ENCODE measurements around the gene ERGIC3. TPM values are rescaled to one million over a fixed set of nuclear protein-coding genes. Genes with fewer than 3 reads are reported as not detected.

Gene ERGIC3
- total RNA-seq, 1 experiment from 2014 or later, result 265 TPM

- H3K27ac ChIP-seq (ENCODE audit: low read length), result no peak overlapping the region
- POLR2A ChIA-PET, result no interaction called here
- no TSS peak for BruUV-seq (replicated peaks)
- ATAC-seq, result no peak
- H3K4me3 ChIP-seq (ENCODE audit: low read depth in 2 of 2, low read length in 2 of 2), result no peak overlapping the region
- H3K27me3 ChIP-seq (ENCODE audit: control insufficient read depth, insufficient read depth, low read length), result no peaks in the 10 kb centered on the region
- peaks cover 8% of the 10 kb centered on the region for H3K36me3 ChIP-seq (ENCODE audit: control insufficient read depth, insufficient read depth, low read length)
- H3K9me3 ChIP-seq (ENCODE audit: control insufficient read depth, insufficient read depth, low read depth, low read length), result no peaks in the 10 kb centered on the region
- CTCF ChIA-PET, result interaction anchor here (0.6 kb wide), 2 partner anchors 52 to 196 kb away, joined by 4 to 5 read pairs; no protein-coding TSS in a partner anchor
- H3K4me1 ChIP-seq (ENCODE audit: control insufficient read depth, insufficient read depth, low read length), result no peaks in the 10 kb centered on the region
- in situ Hi-C loops (cut with HindIII; ENCODE audit: low pct_unique_long_range_greater_than_20kb, low sequenced_read_pairs) (no loop called here), intact Hi-C loops (cut with micrococcal nuclease; ENCODE audit: unreplicated experiment) (no loop called here)
- no peak for DNase-seq (ENCODE audit: low read depth, low spot score)
- TF ChIP-seq POLR2AphosphoS5 (IDR thresholded peaks at IDR 0.05; ENCODE audit: low read depth, low read length), result no peak
- no peak for TF ChIP-seq TCF7L2 (IDR thresholded peaks at IDR 0.05; ENCODE audit: low read depth, low read length)
- TF ChIP-seq, protein P1, sequence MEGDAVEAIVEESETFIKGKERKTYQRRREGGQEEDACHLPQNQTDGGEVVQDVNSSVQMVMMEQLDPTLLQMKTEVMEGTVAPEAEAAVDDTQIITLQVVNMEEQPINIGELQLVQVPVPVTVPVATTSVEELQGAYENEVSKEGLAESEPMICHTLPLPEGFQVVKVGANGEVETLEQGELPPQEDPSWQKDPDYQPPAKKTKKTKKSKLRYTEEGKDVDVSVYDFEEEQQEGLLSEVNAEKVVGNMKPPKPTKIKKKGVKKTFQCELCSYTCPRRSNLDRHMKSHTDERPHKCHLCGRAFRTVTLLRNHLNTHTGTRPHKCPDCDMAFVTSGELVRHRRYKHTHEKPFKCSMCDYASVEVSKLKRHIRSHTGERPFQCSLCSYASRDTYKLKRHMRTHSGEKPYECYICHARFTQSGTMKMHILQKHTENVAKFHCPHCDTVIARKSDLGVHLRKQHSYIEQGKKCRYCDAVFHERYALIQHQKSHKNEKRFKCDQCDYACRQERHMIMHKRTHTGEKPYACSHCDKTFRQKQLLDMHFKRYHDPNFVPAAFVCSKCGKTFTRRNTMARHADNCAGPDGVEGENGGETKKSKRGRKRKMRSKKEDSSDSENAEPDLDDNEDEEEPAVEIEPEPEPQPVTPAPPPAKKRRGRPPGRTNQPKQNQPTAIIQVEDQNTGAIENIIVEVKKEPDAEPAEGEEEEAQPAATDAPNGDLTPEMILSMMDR (IDR thresholded peaks at IDR 0.05), result no peak
- no peak for TF ChIP-seq SIN3A (IDR thresholded peaks at IDR 0.05; ENCODE audit: borderline replicate concordance, insufficient read depth, low read depth, low read length)
- TF ChIP-seq, protein P2, sequence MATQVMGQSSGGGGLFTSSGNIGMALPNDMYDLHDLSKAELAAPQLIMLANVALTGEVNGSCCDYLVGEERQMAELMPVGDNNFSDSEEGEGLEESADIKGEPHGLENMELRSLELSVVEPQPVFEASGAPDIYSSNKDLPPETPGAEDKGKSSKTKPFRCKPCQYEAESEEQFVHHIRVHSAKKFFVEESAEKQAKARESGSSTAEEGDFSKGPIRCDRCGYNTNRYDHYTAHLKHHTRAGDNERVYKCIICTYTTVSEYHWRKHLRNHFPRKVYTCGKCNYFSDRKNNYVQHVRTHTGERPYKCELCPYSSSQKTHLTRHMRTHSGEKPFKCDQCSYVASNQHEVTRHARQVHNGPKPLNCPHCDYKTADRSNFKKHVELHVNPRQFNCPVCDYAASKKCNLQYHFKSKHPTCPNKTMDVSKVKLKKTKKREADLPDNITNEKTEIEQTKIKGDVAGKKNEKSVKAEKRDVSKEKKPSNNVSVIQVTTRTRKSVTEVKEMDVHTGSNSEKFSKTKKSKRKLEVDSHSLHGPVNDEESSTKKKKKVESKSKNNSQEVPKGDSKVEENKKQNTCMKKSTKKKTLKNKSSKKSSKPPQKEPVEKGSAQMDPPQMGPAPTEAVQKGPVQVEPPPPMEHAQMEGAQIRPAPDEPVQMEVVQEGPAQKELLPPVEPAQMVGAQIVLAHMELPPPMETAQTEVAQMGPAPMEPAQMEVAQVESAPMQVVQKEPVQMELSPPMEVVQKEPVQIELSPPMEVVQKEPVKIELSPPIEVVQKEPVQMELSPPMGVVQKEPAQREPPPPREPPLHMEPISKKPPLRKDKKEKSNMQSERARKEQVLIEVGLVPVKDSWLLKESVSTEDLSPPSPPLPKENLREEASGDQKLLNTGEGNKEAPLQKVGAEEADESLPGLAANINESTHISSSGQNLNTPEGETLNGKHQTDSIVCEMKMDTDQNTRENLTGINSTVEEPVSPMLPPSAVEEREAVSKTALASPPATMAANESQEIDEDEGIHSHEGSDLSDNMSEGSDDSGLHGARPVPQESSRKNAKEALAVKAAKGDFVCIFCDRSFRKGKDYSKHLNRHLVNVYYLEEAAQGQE (IDR thresholded peaks at IDR 0.05; ENCODE audit: insufficient read depth in 1 of 2, low read depth in 2 of 2, low read length in 1 of 2), result no peak
These were observed 44.1 kb upstream of the ERGIC3 start for GRCh38 chr20:35497780-35498189.

DNA sequence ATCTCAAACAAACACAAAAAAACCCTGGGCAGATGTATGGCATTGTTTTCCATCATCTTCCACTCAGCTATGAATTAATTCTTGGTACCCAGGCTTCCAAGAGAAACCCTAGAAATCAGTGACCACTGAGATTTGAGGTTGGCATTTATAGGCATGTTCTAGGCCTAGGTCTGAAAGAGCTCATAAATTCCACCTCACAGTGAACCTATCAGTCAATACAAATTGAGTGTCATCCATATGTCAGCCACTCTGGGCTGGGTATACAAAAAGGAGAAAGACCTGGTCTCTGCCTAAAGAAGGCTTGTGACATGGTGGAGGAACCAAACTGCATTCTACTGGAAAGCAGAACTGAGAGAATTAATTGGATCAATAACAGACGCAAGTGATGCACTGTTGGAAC is 42.6 kb upstream of the ERGIC3 start:
- intact Hi-C loops (cut with micrococcal nuclease; ENCODE audit: unreplicated experiment), result no loop called here
- Histone ChIP-seq H3K4me3 (ENCODE audit: low read depth in 2 of 2, low read length in 2 of 2) (no peak overlapping the region), H3K9me3 (ENCODE audit: control insufficient read depth, insufficient read depth, low read depth, low read length) (no peaks in the 10 kb centered on the region), H3K36me3 (ENCODE audit: control insufficient read depth, insufficient read depth, low read length) (peaks cover 10% of the 10 kb centered on the region), H3K27me3 (ENCODE audit: control insufficient read depth, insufficient read depth, low read length) (no peaks in the 10 kb centered on the region), H3K4me1 (ENCODE audit: control insufficient read depth, insufficient read depth, low read length) (no peaks in the 10 kb centered on the region), H3K27ac (ENCODE audit: low read length) (no peak overlapping the region)
- DNase-seq (ENCODE audit: low read depth, low spot score) (no peak), ATAC-seq (no peak)
- POLR2A ChIA-PET, result no interaction called here
- in situ Hi-C loops (cut with HindIII; ENCODE audit: low pct_unique_long_range_greater_than_20kb, low sequenced_read_pairs), result no loop called here
- CTCF ChIA-PET, result no interaction called here
- TF ChIP-seq, protein P1 (IDR thresholded peaks at IDR 0.05), result no peak
- TF ChIP-seq, protein P2 (IDR thresholded peaks at IDR 0.05; ENCODE audit: insufficient read depth in 1 of 2, low read depth in 2 of 2, low read length in 1 of 2), result no peak
- no peak for TF ChIP-seq POLR2AphosphoS5 (IDR thresholded peaks at IDR 0.05; ENCODE audit: low read depth, low read length)
- no peak for TF ChIP-seq SIN3A (IDR thresholded peaks at IDR 0.05; ENCODE audit: borderline replicate concordance, insufficient read depth, low read depth, low read length)
- no peak for TF ChIP-seq TCF7L2 (IDR thresholded peaks at IDR 0.05; ENCODE audit: low read depth, low read length)
- no TSS peak for BruUV-seq (replicated peaks)

All from Panc1 (cell line).